Upper lobe of right lung (tissue), 1 donor: Measurements from ENCODE around the gene NPAS3. TPM values are rescaled to one million over a fixed set of nuclear protein-coding genes. Genes with fewer than 3 reads are reported as not detected.

Experiments used
- ATAC-seq: fragments of 200-7000 bp; cut with Tn5 transposase; one replicate; pipeline ENCODE4 v1.9.1; 2020; ENCODE audit warnings: mild to moderate bottlenecking, moderate library complexity
- DNase-seq: peaks from one replicate; pipeline ENCODE4 v3.0.0-alpha.2; 2020
- H3K27ac ChIP-seq: fragments of 200-600 bp; one replicate; pipeline ENCODE4 v1.8.0; 2022
- H3K27me3 ChIP-seq: fragments of 200-600 bp; one replicate; pipeline ENCODE4 v1.8.0; 2022; ENCODE audit warnings: mild to moderate bottlenecking
- H3K36me3 ChIP-seq: fragments of 200-600 bp; one replicate; pipeline ENCODE4 v1.8.0; 2022
- H3K4me1 ChIP-seq: fragments of 200-600 bp; one replicate; pipeline ENCODE4 v1.8.0; 2022
- H3K4me3 ChIP-seq: fragments of 200-600 bp; one replicate; pipeline ENCODE4 v1.8.0; 2022; ENCODE audit warnings: mild to moderate bottlenecking
- H3K9me3 ChIP-seq: fragments of 200-600 bp; one replicate; pipeline ENCODE4 v1.8.0; 2022
- intact Hi-C: fragments of 100-400 bp; cut with DNase I; formaldehyde crosslinking; loops from one replicate; pipeline ENCODE4 v1.11.0; 2022
- total RNA-seq: library from RNA; stranded (reverse); fragmentation: NEBNext Ultra II Directional; extraction: Animal tissue kit (Norgen Biotek cat#: 25700); gene quantifications from one replicate; pipeline ENCODE4 v1.2.1, GENCODE V29; 2021
- TF ChIP-seq, protein P1 (sequence below): fragments of 200-600 bp; IDR thresholded peaks from one replicate; pipeline ENCODE4 v1.8.0; 2022; ENCODE audit warnings: antibody characterized with exemption
- donor health status: DM: no; HTN: yes; CAD: no; lungs with severe emphysema.

NPAS3 gene
- total RNA-seq, 1 donor from 2014 or later: 1.2 TPM

DNA sequence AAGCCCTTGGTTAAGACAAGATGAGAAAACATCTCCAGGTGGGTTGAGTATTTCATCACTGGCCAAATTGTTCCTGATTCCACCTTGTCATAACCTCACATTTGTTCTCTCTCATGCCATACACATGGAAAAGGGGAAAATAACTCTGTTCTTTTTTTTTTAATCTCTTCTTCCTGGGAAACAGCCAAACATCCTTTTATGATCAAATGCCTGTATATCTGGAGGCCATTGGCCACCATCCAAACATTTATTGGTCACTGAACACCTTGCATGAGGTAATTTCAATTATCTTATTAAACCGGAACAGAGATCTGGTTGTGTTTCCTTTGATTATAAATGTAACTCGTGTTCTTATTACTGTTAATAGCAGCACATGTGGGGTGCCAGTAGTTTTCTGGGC lies 469.6 kb downstream of the NPAS3 start:
- Histone ChIP-seq H3K4me1 (no peaks in the 10 kb centered on the region), H3K27me3 (no peaks in the 10 kb centered on the region), H3K27ac (no peak overlapping the region), H3K9me3 (no peaks in the 10 kb centered on the region), H3K36me3 (no peaks in the 10 kb centered on the region), H3K4me3 (no peak overlapping the region)
- DNase-seq: no peak
- TF ChIP-seq, protein P1, sequence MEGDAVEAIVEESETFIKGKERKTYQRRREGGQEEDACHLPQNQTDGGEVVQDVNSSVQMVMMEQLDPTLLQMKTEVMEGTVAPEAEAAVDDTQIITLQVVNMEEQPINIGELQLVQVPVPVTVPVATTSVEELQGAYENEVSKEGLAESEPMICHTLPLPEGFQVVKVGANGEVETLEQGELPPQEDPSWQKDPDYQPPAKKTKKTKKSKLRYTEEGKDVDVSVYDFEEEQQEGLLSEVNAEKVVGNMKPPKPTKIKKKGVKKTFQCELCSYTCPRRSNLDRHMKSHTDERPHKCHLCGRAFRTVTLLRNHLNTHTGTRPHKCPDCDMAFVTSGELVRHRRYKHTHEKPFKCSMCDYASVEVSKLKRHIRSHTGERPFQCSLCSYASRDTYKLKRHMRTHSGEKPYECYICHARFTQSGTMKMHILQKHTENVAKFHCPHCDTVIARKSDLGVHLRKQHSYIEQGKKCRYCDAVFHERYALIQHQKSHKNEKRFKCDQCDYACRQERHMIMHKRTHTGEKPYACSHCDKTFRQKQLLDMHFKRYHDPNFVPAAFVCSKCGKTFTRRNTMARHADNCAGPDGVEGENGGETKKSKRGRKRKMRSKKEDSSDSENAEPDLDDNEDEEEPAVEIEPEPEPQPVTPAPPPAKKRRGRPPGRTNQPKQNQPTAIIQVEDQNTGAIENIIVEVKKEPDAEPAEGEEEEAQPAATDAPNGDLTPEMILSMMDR: no peak
- intact Hi-C loops: no loop called here
- ATAC-seq: no peak

DNA sequence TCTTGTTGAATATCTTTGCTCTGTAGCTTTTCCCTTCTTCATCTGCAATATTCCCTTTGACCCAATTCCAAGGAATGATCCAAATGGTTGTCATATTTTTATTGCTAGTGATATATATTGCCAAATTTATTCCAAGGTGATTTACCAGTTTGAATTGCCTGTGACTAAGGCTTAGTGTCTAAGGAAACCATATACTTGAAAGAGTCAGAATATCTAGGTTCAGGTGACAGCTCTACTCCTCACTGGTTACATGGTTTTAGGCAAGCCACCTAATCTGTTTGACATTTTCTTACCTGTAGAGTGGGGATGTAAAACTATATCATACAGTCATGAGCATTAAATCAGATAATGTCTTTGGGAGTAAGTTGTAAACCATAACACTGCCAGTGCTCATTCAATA lies 473.8 kb downstream of the NPAS3 start:
- Histone ChIP-seq H3K36me3 (no peaks in the 10 kb centered on the region), H3K27ac (no peak overlapping the region), H3K4me1 (no peaks in the 10 kb centered on the region), H3K4me3 (no peak overlapping the region), H3K27me3 (no peaks in the 10 kb centered on the region), H3K9me3 (no peaks in the 10 kb centered on the region)
- TF ChIP-seq, protein P1: no peak
- no peak for ATAC-seq
- intact Hi-C loops: no loop called here
- no peak for DNase-seq

DNA sequence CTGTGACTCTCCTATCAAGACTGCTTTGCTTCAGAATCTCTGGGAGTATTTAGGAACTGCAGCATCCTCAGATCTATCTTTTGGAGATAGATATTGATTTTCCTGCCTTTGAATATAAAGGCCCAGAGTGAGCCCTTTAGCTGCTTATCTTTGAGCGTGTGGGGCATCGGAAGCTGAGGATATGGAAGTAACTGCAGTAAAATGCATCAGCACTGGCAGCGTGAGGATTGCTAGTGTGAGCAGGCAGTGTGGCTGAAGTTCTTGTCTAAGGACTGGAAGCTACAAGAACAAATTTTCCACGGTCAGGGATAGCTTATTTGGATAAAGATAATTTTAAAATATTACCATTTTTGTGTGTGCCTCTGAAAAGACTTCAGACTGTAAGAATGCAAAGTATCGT lies 474.7 kb downstream of the NPAS3 start:
- intact Hi-C loops: no loop called here
- no peaks in the 10 kb centered on the region for H3K27me3 ChIP-seq
- DNase-seq (no peak), ATAC-seq (no peak)
- H3K9me3 ChIP-seq: no peaks in the 10 kb centered on the region
- TF ChIP-seq, protein P1: no peak
- no peaks in the 10 kb centered on the region for H3K36me3 ChIP-seq
- no peak overlapping the region for H3K4me3 ChIP-seq
- H3K4me1 ChIP-seq: no peaks in the 10 kb centered on the region
- no peak overlapping the region for H3K27ac ChIP-seq

DNA sequence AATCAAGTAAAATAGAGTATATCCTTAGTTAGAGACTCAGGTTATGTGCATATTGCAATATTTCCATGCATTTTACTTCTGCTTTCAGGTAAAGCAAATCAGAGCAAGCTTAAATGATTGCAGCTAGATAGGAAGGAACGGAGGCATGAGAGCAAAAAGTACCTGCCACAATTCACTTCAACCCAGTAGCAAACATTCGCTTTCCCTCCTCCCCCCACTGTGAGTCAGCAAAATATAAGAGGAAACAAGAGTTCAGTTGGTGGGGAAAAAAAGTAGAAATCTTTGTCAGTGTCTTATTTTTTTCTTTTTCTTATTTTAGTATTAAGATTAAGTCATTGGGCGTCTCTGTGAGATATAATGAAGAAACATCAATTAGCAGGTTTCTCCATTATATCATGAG lies 475.4 kb downstream of the NPAS3 start:
- intact Hi-C loops: no loop called here
- Histone ChIP-seq H3K27me3 (no peaks in the 10 kb centered on the region), H3K4me1 (no peaks in the 10 kb centered on the region), H3K27ac (no peak overlapping the region), H3K9me3 (no peaks in the 10 kb centered on the region), H3K4me3 (no peak overlapping the region), H3K36me3 (no peaks in the 10 kb centered on the region)
- TF ChIP-seq, protein P1: no peak
- ATAC-seq (peak; percentile 57), DNase-seq (no peak)

DNA sequence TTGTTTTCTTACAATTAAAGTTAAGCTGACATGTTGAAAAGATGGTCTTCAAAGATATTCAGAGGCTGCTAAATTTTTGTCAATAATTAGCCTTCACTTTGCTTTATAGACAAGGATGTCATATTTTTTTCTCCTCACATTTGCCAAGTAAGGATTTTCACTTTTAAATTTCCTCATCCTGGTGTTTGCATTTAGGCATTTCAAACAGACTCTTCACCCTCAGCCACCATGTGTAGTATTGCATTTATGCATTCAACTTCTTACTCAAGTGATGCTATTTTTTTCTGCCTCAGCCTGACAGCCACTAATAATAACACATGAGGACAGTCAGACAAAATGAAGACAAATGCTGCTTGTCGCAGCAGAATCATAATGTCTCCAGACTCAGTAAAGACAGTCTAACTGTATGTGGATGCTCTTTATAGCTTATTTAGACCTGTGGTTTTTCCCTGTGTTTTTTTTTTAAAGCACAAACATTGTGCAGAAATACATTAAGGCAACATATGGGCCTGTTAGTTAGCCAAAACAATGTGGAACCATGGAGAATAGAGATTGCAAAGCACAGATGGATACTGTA lies 481.5 kb downstream of the NPAS3 start:
- Histone ChIP-seq H3K36me3 (no peaks in the 10 kb centered on the region), H3K27me3 (no peaks in the 10 kb centered on the region), H3K4me1 (no peaks in the 10 kb centered on the region), H3K9me3 (no peaks in the 10 kb centered on the region), H3K27ac (no peak overlapping the region), H3K4me3 (no peak overlapping the region)
- DNase-seq (no peak), ATAC-seq (no peak)
- intact Hi-C loops: no loop called here
- TF ChIP-seq, protein P1: no peak
